Activated CD4-positive, alpha-beta T cell treated with anti-CD3 and anti-CD28 coated beads, Interleukin-2, Interleukin-4, amounts not matched to agents 100 ng/mL and 50 ng/mL, durations not matched to agents 16 hours and 8 hours (primary cell): Measurements from ENCODE around the gene STEAP4.

Source experiments
- DNase-seq: peaks from one replicate; pipeline ENCODE4 v3.0.0-alpha.2; 2020; ENCODE audit warnings: low spot score

STEAP4 gene

DNA sequence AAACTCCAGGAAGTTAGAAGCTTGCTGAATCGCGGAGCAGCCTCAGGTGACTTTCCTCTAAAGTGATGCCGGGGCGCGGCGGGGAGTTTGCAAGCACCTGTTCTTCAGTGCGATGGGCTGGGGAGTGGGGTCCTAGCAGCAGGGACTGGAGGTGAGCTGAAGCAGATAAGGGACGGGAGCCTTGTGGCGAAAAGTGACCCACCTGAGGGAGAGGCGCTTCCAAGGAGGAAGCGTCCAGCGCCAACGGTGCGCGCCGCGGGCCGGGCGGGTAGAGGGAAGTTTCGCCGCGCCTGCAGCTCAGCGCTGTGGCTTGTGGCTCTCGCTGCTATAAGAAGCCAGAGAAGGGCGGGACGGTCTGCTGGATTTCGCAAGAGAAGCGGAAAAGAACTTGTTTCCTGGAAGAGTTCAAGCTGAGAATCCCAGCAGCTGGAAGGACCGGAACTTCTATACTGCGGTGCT lies at the start of gene STEAP4:
STEAP4 (minus strand) TSS at position 305 of the 459 bp plus-strand sequence. CDS start 22,625 bp downstream, outside the sequence.
- DNase-seq: peak; percentile 3

DNA sequence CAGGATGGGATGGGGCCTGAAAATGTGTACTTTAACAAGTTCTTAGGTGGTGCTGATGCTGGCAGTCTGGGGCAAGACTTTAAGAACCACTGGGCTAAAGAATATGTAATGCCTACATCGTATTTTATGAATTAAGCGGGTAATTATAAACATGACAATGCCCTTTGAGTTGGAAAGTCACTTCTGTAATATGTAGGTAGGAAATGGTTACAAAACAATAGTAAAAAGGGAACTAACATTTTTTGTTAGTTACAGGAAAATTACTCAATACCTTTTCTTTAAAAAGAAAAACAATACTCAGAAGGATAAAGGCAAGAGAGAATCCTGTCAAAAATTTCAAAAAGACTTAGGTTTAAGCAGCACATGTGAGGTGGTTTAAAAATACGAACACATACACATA lies 48.3 kb upstream of the STEAP4 start:
- DNase-seq: no peak

DNA sequence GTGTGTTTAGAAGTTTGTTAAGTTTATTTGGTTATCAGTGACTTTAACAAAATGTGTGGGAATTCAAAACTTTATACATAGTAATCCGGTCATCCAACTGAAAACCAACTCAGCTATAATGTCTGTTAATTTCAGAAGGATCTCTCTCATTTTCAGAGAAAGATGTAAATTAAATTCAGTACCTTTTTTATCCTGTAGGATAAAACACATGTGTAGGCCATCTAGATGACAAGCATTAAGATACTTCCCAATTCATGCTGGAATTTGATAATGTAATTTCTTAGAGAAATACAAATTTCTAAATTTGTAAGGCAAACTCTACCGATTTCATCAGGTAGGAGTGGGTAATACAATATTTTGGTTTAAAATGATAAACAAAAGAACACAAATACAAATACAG lies 43.4 kb upstream of the STEAP4 start:
- DNase-seq: no peak

DNA sequence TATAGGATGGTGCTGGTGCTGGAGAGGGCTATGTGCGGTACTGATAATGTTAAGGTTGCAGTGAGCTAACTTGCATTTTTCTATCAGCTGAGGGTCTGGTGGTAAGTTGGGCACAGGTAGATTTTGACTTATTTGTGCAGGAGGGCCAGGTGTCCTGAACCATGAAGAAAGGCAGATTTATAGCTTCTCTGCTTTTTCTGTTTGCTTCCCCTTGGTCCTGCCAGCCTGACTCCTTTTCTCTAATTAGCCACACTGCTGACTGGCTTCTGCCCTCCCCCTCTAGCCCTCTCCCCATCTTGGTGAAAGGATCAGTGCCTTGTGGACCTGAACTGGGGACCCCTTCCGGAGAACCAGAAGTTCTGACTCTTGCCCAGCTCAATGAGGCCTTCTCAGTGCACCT lies 40.8 kb upstream of the STEAP4 start:
- DNase-seq: no peak

DNA sequence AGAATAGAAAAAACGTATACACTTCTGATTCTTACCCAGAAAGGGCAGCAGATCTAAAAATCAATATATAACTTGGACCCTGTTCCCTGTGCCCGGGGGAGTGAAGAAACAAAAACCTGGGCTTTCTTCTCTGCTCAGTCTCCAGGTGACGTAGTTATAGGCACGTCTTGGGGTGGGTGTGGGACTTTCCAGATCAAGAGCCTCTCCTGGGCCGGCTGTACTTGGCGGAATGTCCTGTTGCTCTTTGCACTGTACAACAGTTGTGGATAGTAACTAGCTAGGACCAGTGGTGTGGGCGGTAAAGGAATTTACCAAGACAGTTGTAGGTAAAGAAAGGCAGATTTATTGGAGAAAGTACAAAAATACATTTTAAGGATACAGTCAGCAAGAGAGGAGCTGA lies 40.4 kb upstream of the STEAP4 start:
- no peak for DNase-seq

DNA sequence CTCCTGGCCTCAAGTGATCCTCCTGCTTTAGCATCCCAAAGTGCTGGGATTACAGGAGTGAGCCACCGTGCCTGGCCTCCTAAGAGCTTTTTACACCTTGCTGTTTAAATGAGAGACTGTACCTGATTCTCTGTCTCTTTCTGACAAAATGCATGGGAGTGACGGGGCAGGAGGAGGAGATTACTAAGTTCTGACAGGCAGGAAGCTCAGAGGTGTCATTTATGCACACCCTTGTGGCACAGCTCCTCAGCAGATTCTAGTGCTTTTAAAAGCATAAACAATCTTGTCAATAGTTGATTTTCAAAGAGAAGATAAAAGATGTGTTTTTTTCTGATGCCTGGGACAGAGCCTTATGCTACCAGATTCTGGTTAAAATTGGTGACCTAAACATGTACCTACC lies 39.7 kb upstream of the STEAP4 start:
- DNase-seq: peak; percentile 2

DNA sequence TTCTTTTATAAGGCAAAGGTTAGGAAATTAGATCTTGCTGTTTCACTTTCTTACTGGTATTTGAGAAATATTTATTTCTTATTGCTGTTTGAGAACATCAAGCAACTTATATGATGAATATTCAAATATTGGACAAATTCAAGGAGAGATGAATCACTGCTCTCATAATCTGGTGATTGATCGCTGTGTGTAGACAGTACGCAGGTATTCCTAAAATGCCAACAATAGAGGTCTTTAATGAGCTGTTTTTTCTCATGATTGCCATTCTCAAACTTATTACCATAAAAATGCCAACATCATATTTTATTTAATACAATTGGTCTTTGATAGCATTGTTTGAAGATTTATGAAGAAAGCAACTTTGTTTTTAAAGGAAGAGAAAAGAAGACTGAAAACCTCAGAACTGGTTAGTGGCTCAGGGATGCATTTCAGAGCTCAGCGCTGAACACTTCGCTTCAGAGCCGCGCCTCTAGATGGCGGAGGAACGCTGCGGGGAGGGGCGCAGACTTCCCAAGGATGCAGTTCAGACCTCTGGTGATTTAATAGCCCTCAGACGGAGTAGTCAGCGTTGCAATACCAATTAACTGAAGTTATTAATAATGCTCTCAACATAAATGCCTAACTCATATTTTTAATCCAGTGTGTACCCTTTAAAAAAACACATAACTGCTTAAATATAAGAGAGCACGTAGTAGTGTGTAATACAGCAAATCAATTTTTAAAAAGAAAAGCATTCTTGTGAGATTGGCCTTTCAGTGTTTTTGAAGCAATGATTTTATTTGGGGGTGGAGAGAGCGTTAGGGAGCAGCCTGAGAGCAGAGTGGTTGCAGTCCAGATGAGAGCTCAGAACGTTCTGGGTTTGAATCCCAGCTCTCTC lies 38.5 kb upstream of the STEAP4 start:
- peak; percentile 6 for DNase-seq

DNA sequence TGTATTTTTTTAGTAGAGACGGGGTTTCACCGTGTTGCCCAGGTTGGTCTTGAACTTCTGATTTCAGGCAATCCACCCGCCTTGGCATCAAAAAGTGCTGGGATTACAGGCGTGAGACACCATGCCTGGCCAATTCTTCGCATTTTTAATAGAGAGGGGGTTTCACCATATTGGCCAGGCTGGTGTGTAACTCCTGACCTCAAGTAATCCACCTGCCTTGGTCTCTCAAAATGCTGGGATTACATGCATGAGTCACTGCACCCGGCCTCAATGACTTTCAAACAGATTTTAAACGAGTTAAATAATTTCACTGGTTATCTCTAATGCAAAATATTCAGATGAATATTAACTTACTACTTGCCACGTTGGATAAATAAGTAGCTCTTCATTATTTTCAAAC lies 37.6 kb upstream of the STEAP4 start:
- no peak for DNase-seq

DNA sequence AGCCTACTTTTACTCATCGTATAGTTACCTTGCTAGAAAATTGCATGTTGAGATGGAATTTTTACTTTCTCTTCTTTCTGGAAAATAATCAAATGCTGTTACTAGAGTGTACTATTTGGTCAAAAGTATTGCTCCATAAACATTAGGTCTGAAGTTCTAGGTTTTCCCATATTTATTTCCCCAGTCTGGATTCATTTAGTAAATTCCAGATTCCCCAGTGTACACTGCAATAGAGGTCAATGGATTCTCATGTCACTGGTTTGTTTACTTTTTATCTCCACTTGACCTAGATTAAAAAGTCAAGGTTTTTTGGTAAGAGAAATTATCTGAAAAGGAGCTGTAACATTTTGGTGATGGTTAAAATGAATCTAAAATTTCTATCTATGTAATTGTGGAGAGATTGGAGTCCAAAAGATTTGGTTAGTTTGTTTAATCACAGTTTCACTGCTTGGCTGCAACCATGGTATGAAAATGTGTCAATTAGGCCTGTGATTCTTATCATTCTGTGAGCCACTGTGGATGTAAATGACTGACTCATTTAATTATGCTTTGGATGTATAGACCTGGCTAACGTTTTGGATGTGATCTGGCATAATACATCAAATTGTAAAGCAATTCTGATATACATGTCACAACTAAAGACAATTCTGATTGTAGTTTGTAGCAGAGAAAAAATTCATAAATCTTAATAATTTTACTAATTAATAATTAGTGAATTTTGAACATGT lies 32.7 kb upstream of the STEAP4 start:
- no peak for DNase-seq

DNA sequence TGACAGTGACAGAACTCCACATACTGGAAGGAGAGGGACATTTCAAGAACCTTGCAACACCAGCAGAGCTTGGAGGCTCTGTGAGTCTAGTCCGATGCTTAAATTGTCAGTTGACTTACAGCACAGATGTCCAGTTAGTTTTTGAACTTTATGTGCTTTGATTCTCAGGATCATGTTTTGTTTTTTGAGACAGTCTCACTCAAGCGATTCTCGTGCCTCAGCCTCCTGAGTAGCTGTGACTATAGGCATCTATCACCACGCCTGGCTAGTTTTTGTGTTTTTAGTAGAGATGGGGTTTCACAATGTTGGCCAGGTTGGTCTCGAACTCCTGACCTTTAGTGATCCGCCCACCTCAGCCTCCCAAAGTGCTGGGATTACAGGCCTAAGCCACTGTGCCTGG lies 31.8 kb upstream of the STEAP4 start:
- no peak for DNase-seq

DNA sequence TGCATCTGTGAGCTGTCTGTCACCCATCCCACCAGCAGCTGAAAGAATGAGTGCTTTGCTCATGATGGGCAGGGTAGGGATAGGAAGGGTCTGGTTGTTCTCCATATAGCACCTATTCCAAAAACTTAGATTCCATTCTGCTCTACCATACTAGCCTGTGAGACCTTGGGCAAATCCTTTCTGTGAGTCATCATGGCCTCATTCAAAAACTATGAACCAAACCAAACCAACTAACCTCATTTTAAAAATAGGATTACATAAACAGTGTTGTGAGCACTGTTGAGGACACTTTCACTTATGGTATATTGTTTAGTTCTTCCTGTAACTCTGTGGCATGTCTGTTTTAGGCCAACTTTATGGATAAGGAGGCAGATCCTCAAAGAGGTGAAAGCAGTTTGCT lies 30.9 kb upstream of the STEAP4 start:
- no peak for DNase-seq

DNA sequence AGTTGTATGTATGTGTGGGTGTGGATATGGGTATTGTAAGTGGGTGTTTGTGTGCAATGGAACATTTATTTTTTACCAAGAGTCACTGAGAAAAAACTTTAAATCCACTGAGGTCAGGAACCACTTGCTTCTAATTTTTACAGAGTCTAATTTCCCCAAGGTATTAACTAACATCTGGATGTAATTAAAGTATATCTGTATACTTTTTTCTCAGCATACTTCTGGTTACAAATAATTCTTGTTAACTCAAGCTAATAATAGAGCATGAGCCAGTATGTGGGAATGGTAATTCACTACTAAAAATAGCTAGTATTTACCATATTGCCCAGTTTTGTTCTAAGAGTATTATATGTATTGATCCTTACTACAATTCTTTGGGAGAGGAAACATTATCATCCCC lies 24.6 kb upstream of the STEAP4 start:
- no peak for DNase-seq

DNA sequence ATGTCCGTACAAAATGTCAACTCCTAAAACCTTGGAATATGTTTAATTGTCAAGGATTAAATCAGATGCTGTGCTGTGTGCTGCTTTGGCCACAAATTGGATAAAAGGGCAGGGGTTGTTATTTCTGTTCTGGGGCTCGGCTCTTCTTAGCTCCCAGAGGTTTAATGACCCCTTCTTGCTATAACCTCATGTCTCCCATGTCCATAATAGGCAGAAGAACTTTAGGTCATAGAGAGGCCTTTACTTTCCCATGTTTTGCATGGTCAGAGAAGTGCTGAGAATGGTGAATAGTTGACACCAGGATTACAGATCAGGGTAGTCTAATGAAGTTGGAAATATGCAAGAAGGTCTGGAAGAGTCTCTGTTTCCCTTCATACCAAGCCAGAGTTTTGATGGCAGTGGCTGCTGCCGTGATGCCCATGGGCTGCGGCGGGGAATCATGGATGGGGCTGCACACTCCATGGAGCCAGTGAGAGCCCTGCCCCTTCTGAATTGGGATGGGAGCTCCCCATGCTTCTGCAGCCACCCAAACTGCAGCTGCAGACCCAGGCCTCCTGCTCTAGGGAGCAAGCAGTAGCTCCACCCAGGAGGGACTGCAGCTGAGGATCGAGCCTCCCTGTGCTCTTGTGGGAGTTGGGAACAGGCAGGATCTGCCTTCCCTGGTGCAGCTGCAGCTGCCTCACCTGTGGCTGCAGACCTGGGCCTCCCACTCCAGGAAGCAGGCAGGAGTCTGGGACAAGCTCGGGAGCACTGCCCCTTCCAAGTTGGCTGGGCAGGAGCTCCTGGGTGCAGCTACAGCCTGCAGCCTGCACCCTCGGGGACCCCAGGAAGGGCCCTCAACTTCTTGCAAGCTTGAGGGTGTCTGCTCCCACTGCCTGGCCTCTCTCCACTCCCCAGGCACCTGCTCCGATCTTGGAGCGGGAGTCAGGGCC lies 23.1 kb upstream of the STEAP4 start:
- no peak for DNase-seq

DNA sequence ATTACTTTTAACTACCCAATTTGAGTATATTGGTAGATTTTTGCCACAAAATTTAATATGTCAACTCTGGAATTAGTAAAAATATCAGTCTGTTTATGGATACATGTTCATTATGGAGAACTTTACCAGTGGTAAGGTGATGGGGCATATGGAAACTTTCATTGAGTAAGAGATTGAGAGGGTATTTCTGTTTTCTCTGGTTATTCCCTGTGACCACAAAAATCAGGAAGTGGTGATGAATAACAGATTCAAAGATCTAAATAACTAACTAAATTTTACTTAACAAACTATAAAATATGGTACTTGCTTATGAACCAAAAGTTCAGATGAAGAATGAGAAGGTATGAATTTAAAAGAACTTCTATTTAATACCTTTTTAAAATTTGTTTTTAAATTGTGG lies 22.1 kb upstream of the STEAP4 start:
- DNase-seq: no peak

DNA sequence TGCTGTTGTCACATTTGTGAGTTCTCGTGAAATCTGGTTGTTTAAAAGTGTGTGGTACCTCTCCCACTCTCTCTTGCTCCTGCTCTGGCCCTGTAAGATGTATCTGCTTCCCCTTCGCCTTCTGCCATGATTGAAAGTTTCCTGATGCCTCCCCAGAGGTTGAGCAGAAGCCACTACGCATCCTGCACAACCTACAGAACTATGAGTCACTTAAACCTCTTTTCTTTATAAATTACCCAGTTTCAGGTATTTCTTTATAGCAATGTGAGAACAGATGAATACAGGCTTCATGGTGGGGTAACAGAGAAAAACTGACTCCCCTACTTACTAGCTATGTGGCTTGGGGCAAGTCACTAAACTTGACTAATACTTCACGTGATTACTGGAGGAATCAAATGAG lies 18.0 kb upstream of the STEAP4 start:
- DNase-seq: no peak

DNA sequence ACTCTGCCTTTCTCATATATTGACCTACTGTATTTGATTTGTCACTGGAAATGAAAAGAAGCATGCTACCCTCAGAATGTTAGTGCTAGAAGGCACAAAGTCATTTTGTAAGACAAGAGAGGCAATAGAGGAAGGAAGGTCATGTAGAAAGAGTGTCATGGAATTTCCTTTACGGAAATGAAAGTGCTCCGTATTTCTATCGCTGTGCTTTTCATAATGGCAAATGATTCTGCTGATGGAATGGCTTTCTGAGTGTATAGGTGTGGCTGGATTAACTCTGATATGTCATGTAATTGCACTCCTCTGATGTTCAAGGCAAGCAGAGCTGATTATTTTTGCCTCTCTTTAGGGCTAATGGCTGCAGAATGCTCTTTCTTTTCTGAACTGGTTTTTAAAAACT lies 15.5 kb upstream of the STEAP4 start:
- DNase-seq: no peak

DNA sequence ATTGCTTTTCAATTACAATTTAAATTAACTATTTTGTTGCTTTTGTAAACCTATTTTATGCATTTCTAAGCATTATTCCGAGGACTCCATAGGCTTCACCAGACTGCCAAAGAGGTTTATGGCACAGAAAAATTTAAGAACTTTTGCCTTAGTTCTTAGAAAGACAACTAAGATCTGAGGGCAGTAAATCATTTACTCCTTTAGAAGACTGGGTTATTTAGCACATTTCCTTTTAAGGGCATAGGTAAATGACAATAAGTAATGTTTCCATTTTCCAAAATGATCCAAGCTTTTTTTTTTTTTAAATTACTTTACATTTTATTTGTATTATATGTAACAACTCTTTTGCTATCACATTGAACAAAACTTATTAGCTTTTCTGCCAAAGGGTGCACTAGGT lies 15.0 kb upstream of the STEAP4 start:
- no peak for DNase-seq

DNA sequence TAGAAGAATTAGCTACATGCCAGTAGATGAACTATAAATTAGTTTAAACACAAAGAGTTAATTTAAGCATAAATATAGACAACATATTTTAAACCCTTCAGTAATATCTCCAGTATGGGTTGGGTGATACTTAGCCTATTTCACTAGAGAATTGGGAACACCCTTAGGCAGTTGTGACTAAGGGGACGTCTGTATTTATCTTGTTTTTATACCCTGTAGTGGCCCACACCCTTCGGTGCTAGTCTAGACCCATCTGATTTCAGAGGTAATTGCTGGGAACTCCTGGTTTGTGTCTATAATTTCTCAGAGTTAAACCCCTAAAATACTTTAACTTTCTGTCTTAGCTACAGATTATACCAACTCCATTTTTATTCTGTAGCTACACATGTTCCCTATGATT lies 11.5 kb upstream of the STEAP4 start:
- no peak for DNase-seq

DNA sequence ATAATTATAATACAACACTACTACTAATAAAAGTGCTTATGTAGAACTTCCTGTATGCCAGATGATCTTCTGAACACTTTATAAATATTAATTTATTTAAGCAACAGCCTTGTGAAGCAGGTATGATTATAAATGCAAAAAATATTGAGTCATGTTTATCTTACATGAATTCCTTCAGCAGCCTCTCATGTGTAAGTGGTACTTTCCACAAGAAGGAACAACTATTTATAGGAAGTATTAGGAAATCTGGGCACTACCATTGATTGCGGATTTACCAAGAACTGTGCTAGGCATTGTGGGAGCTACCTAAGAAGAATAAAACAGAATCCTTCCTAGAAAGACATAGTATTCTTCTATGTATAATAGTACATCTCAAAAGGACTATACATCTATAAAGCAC lies 10.7 kb upstream of the STEAP4 start:
- DNase-seq: no peak

DNA sequence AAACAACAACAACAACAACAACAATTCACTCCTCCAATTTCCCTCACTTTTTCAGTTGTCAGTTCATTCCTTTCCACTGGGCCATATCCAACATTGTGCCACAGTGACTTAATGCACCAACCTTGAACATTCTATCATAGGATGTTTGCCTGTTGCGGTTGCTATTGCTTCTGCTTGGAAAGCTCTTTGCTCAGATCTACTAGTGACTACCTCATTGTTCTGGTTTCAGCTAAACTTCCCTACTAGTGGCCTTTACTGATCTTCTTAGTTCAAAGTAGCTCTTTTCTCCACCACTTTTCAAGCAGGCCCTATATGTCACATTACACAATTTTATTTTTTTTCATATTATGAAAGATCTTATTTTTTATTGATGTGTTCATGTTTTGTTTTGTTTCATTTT lies 9.8 kb upstream of the STEAP4 start:
- DNase-seq: no peak

DNA sequence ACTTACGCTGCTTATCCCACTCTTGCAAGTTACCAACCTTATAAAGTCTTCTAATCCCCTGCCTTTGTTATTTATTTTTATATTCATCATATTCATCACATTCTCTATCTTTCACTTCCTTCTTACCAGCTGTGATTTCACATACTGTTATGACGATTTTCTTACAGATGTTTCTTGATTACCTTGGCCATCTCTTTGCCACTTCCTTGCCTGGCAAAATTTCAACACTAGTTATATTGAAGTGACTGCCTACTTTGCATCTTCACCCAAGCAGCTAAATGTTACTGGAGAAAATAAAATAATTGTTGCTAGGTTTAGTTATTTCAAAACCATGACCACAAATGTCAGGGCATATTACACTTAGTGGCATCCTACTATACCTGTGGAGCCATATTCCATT lies 8.8 kb upstream of the STEAP4 start:
- no peak for DNase-seq

DNA sequence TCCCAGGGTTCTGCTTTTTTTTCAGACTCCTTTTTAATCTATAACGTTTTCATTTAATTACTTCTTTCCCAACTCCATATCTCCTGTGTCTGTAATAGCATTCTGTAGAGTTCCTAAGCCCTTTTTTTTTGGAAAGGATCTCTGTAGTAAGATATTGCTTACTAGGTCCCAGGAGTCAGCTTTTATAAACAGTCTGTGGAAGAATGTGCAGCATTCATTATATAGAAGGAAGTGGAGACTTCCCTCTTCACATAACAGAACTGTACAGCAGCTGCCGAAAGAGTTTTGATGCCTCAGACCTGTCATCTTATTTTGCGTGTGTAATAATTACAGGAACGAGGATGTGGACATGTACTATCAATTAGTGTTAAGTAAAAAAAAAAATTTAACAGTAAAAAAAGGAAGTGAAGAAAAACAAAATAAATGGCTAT lies 7.4 kb upstream of the STEAP4 start:
- no peak for DNase-seq
